ENCODE data around the gene CHD2.
"Not testable (repeated sequence)": the region's sequence is repeated elsewhere in the genome, so short reads cannot be mapped to it uniquely, and the experiment has no call there.

CHD2 gene

DNA sequence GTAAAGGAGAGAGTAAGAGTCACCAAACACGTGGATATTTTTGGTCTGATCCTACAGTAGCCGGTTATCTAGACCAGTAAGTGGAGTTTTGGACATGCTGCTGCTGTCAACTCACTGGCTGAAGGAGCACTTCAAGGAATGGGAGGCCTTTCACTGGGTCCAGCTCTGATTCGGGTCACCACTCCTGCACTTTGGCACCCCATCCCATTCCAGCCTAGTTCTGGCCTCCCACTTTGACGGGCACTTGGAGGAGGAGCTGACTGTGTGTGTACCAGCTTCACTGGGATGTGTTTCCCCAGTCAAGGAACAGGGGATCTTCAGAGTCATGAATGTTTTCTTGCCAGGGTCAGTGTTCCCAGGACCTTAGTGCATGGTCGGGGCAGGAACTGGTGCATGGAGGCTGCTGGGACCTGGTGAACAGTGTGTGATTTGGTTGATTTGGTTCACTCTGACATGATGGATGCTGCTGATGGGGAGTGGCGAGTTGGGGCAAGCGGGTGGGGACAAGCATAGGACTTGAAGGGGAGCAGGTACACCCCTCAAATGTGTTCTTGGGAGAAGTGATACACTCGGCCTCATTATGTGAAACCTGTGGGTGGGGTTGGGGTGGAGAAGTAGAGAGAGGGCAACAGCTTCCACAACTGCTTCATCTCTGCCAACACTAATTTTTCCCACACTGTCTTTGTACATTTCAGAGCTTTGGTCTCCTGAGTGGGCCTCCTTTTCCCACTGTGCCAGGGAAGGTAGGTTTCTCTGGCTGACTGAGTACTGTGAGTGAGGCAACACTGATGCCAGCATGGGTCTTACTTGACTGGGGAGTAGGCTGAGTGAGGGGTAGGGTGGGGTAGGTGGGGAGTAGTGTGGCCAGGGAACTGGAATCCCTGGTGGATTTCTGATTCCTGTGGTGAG is 124.8 kb downstream of the CHD2 start:
- FAIRE-seq: no peak

DNA sequence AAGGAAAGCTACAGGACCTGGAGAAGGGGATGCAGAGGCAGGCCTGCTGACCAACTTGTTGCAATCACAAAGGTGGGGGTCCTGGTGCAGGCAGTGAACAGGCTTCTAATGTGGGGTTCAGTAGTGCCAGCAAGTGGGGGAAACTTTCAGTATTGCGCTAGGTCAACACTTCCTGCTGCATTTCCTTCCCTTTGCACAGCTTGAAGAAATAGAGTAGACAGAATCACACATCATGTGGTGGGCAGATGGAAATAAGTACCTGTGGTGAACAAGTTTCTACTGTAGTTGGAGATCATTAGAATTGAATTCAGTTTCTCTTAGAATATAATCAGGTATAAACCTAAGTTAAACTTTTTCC is 125.5 kb downstream of the CHD2 start:
- FAIRE-seq: no peak

DNA sequence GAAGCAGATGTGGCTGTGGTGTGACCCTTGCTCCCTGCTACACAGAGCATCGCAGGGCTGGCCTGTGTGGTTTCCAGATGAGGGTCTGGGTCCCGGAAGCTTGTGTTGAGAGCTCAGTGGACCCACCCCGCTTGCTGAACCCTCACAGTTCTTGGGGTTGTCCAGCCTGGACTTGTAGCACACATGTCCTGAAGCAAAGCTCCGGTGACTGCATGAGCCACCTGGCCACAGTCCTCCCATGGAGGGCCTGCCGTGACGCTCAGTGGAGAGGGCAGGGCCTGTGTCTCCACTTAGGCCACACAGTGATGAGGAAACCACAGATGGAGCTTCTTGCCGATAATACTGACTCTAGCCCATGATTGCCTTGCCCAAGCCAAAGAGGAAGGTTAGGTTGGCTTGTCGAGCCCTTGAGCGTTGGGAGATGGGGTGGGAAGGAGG is 126.3 kb downstream of the CHD2 start:
- no peak for FAIRE-seq

DNA sequence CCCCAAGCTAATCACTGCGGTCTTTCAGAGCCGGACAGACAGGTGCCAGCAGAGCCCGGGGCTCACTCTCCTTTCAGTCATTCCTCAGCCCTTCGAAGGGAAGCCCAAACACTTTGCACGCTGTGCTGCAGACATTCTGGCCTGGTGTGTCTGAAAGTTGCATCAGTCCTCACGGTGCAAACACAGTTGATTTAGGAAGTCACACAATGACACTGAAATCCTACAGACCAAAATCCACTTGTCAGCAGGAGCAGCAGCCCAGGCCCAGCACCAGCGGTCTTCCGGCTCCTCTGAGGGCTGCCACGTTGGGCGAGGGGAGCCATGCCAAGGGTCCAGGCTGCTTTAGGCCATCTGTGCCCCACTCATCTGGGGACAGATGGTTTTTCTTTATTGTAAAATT is 127.3 kb downstream of the CHD2 start:
- FAIRE-seq: no peak

DNA sequence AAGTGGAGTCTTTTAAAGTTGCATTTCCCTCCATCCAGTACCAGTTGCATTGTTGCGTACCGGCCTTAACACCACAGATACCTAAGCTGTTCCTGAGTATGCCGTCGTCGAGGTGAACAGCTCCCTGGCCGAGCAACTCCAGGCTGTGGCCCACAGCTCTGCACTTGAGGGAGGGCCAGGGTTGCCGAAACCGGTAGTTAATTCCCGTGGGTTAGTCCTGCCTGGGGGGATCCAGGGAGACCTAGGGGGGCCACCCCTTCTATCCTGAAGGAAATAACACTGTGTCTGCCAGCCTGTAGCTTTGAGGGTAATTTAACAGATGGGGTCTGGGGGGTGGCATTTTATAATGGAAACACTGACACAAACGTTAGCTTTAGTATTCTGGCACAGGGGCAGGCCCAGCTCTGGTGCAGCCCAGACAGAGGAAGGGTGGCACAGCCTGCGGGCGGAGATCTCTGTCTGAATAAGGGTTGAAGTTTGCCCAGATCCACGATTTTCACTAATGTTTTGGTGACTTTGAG is 128.0 kb downstream of the CHD2 start:
- FAIRE-seq: no peak

DNA sequence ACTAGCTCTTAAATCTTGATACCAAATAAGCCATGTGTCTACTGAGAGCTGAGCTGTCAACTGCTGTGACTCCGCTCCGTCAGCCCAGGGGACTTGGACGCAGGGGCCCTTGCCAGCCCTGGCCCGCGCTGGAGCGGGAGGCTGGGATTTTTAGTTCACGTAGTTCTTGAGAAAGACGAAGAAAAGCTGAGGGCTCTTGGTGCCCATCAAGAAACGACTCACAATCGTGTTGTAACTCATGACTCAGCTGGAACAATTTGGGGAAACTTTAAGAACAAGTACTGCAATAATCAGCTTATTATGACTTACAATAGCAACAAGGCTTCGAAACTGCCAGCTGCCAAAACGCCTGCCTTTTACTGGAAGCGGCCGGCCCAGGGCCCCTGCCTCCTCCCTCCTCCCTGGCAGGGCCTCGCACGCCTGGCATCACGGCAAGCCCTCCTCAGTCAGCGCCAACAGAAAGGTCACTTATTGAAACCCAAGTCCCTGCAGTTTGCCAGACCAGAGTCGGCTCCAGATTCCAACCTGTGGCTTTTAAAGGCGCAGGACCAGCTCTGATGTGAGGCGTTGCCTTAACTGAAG is 128.6 kb downstream of the CHD2 start:
- no peak for FAIRE-seq

DNA sequence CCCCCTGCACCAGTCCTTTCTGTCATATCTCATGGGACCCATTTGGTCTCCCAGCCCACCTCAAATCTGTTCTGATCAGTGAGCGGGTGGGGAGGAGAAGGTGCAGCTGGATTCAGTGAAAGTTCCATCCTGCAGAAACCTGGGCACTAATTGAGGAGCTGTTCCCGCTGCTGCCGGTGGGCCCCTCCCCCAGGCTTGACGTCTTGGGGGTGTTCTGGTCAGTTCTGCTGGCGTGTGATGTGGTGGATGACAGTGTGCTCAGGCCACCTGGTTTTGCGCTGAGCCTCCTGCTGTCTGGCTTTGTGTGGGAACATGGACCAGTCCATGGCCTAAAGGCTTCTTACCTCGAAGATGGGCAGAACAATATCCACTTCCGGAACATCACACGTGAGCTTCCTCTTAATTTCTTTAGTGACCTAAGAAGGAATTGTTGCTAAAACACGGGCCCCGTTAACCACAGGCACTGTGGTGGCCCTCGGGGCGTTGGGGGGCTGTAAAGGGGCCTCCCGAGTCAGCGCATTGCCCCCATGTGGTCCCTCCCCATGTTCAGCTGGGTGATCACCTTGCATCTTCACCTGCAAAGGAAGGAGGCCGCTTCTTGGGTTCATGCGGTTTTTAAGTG is 129.2 kb downstream of the CHD2 start:
- FAIRE-seq: no peak

DNA sequence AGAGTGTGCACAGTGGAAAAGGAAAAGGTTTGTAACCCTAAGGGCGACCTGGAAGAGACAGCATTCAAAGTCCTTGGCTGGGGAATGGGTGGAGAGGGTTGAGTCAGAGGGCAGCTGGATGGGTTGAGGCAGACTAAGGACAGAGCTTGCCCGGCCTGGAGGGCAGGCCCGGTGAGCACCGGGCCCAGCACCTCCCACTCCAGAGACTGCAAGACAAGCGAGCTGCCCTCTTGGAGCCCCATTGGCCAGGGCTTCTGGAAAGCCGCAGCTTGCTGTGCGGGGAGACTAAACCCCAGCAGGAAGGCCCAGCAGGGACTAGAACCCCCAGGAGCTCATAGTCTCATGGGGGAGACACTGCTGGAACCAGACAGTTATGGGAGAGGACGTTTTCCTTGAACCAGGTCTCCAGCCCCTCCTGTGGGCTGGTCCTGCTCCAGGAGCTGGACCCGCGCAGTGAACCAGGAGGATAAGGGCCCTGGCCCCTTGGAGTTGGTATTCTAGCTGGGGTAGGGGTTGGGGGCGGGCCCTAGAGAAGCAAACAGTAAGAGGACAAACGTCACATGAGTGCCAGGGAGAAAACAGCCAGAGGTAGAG is 129.8 kb downstream of the CHD2 start:
- FAIRE-seq: no peak

DNA sequence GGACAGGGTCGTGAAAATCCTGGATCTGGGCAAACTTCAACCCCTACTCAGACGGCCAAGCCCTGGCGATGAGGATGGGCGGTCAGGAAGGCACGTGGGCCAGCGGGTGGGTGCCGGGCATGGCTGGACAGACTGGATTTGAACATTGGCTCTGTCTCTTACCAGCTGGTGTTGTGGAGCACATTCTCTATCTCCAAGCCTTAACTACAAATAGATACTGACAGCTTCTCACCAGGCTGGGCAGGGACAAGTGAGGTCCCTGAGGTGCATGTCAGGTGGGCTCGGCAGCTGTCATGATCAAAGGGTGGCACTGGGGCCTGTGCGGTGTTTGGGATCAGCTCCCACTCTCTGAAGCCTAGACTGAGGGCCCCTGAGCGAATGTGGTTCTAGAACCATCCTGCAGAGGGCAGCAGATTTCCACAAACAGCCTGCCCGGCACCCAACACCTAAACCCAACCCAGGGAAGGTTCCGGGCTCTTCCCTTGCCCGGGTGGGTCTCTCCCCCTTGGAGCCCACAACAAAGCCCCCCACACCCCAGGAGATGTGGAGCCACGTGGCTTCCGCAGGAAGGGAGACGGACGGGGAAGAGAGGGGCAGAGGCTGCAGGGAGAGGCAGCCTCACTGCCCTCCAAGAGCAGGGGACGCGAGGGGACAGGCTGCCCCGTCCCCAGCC is 130.4 kb downstream of the CHD2 start:
- FAIRE-seq: no peak

DNA sequence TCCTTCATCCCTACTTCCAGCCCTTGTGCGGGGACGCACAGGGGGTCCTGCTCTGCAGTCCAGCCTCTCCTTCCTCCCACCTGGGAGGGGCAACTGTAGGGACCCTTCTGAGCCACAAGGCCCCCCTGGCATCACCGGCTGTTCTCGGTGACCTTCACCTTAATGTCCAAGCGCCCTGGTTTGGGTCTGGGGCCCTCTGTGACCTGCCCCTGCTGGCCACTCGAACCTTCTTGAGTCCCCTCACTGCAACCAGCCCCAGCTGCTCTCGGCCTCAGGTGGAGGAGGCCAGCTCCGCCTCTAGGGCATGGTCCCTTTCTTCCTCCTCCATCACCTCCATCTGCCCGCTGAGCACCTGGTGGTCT is 131.0 kb downstream of the CHD2 start:
- FAIRE-seq: no peak

DNA sequence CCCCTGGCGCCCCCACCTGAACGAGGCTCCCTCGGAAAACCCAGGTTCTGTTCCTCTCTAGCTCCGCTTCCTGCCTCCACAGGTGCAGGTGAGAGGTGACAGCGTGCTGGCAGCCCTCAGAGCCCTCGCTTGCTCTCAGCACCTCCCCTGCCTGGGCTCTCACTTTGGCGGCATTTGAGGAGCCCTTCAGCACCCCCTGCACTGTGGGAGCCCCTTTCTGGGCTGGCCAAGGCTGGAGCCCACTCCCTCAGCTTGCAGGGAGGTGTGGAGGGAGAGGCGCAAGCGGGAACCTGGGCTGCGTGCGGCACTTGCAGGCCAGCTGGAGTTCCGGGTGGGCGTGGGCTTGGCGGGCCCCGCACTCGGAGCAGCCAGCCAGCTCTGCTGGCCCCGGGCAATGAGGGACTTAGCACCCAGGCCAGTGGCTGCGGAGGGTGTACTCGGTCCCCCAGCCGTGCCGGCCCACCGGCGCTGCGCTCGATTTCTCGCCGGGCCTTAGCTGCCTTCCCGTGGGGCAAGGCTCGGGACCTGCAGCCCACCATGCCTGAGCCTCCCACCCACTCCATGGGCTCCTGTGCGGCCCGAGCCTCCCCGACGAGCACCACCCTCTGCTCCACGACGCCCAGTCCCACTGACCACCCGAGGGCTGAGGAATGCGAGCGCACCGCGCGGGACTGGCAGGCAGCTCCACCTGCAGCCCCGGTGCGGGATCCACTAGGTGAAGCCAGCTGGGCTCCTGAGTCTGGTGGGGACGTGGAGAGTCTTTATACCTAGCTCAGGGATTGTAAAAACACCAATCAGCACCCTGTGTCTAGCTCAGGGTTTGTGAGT is 131.6 kb downstream of the CHD2 start:
- FAIRE-seq: not testable (repeated sequence)

DNA sequence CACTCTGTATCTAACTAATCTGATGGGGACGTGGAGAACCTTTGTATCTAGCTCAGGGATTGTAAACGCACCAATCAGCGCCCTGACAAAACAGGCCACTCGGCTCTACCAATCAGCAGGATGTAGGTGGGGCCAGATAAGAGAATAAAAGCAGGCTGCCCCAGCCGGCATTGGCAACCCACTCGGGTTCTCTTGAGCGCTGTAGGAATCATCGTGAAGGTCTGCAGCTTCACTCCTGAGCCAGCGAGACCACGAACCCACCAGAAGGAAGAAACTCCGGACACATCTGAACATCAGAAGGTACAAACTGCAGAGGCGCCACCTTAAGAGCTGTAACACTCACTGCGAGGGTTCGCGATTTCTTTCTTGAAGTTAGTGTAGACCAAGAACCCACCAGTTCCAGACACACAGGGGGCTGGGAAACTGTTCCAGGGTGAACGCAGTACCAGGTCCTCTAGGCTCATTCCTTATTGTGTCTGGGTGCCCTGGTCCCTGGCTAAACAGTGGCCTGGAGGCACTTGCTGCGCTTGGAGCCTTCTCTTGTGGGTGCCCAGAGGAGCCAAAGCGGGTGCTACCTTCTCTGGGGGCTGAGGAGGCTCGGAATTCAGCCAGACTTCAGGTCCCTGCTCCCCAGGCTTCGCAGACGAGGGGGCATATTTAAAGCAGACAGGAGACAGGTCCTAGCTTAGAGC is 132.5 kb downstream of the CHD2 start:
- not testable (repeated sequence) for FAIRE-seq

DNA sequence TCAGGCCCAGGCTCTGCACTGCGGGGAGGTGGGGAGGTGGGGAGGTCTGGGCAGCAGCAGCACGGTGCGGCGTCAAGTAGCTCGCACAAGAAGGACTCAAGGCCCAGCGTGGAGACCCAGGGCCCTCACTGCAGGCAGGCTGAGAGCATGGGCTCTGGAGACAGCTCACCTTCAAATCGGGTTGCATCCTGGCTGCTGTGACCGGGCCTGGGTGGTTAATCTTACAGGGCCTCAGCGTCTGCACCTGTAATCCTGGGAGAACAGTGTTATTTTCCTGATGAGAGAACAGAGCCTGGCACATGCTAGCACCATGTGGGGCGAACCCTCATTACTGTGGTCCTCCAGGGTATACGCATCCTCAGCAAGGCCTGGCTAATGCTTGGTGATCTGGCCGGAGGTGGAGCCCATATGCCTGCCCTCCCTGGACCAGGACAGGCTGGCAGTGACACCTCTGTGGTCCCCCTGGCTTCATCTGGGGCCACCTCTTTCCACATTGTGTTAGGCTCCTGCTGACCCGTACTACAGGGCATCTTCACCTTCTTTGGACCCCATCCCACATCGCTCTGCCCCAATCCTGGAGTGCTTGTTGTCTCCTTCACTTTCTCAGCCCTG is 133.4 kb downstream of the CHD2 start:
- no peak for FAIRE-seq

DNA sequence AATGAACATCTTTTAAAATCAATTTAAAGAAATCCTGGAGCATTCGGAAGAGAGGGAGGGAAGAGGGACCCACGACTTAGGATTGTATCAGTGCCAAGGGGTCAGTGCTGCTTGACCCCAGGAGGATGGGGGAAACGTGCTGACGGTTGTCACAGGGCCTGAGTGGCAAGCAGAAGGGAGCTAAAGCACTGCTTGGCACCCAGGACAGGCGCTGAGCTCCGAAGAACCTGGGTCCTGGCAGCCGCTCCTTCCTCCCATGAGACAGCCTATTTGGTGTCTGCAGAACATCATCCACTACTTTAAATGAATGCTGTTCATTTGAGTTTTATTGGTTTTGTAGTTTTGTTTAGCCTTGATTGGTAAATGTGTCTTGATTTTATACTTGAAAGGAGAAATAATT is 134.4 kb downstream of the CHD2 start:
- no peak for FAIRE-seq

DNA sequence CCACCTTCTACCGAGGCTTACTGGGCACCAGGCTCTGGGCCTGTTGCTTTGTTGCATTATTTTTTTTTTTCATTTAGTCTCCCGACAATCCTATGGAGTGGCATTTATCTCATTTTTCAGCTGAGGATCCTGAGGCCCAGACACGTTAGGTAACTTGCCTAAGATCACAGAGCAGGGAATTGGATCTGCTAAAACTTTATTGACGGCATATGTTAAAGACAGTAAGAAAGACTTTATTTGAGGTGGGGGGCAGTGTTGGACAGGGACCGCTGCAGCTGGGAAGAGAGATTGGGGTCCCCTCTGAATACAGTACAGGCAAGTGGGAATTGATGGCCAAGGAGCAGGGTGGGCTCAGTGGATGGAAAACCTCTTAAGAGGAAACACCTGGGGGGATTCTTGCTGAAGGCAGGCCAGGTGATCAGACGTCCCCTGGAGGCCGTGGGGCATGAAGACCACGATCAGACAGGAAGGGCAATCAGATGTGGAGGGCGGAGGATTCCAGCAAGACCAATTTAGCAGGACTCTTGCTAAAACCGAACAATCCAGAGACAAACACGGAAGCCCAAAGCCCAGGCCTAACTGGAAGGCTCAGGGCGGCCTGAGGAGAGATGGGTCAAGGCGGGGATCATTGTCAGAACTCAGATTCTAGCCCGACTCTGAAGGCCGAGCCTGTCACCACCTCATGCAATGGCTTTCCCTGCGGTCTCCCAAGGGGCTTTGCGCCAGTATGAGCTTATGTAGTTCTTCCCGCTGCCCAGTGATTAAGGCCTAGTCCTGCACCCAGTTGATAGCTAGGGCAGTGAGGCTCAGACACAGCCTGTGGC is 135.2 kb downstream of the CHD2 start:
- FAIRE-seq: no peak

DNA sequence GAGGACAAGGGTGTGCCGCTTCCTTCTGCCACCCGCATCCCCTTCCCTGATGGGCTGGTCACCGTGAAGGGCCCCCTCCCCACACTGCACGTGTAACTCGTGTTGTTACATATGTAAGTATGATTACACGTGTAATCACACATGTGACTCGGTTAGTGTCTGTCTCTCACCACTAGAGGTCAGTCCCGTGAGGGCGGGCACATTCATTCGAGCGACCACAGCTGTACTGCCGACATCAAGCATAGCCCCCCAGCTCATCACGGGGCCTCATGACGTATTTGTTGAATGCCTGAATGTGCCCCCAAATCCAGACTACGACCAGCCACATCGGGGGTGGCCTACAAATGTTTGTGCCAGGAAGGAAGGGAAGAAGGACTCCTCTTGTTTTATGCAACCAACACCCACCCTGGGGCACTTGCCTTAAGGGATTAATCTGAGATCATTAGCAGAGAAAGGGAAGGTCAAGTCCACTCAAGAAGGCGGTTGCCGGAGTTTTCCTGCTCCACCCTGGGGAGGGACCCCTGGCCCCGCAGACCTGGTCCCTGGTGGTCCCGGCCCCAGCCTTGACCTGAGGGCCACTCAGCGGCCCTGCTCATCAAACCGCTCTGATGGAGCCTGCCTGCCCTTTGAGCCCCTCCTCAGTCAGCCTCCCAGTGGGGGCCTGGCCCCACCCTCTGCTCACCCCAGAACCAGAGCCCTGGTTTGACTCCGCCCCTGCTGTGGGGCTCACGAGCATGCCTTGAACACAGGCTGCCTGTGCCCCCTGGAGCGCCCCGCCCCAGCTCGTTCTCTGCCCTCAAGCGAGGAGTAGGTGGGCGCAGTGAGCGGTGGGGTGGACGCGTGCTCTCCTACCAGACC is 136.1 kb downstream of the CHD2 start:
- no peak for FAIRE-seq

DNA sequence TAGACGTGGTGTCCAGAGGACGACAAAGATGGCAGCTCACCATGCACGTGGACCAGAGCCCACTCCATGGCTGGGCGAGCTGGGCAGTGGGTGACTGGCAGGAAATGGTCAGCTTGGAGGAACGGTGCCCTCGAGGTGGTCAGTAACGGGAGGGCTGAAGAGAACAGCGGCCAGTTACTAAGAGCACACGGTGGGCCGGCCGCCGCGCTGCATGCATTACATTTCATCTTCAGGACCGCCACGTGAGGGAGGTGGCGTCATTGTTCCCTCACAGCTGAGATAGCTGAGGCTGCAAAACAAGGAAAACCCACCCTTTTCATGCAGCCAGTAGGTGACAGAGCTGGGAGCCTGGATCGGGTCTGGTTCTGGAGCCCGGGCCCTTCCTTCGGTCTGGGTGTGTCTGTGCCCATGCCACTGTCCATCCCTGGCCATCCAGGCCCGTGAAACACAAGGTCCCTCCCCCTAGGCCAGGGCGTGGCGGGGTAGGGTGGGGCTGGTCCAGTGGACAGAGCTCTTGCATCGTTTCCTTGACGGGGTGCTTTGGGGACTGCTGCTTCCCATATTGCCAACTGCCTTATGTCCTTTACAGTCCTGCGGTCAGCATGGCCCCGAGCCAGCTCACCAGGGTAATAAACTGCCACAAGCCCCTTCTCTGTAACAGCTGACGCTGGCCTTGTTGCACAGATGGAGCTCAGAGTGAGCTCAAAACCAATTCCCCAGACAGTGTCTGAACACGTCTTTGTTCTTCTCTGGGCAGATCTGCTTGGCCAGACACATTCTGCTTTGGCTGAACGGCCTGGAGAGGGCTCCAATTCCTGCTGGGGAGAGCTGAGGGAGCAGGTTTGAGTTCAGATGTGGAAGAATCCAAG is 137.1 kb downstream of the CHD2 start:
- no peak for FAIRE-seq
